Mucosa of gallbladder (tissue), 1 donor: ENCODE measurements around the gene TIMM44. TPM values are rescaled to one million over a fixed set of nuclear protein-coding genes. Genes with fewer than 3 reads are reported as not detected.
A peak's percentile ranks its signal among the peaks of the same experiment; 100 is the strongest.
"Not testable (repeated sequence)": the region's sequence is repeated elsewhere in the genome, so short reads cannot be mapped to it uniquely, and the experiment has no call there.

Experiments
- DNase-seq: peaks from one replicate; pipeline ENCODE4 v3.0.0-alpha.2; 2020; ENCODE audit warnings: low spot score
- total RNA-seq: library from RNA; stranded (reverse); gene quantifications from one replicate; pipeline ENCODE4 v1.2.1, GENCODE V29; 2021
- donor health status: DM: no; HTN: no; CAD: no.

TIMM44 gene
- total RNA-seq, 1 donor from 2014 or later: 46.2 TPM

DNA sequence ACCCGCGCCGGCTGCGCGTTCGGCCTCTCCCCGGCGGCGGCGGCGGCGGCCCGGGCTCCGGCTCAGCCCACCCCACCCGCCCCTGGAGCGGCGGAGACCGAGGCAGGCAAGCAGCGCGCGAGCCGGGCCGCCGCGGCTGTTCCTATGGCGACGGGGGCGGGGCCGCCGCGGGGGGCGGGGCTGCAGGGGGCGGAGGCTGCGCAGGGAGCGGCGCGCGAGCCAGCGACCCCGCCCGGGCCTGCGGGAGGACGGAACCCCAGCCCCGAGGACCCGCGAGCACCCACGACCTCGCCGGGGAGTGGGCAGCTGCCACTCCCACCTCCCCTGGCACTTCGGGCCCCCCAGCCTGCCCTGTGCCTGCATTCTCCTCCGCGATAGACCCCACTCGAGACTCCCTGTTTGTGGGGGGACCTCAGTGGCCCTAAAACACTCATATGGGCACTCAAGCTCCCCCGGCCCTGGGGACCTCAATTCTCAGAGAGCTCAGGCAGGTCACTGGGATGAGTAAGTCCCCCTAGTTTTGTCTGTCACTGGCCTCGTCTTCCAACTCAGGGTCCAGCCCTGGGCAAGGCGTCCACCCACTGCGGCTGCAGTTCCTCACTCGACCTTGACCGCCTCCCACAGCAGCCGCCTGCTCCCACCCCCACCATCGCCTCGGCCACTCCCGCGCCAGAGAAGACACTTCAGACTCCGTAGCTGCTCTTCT is 17.3 kb downstream of the TIMM44 start, which contains the start of gene CTXN1:
Gene CTXN1 (minus strand): TSS at position 115 of the 706 bp plus-strand sequence. CDS start 597 bp downstream, outside the sequence.
- peak; percentile 60 for DNase-seq

DNA sequence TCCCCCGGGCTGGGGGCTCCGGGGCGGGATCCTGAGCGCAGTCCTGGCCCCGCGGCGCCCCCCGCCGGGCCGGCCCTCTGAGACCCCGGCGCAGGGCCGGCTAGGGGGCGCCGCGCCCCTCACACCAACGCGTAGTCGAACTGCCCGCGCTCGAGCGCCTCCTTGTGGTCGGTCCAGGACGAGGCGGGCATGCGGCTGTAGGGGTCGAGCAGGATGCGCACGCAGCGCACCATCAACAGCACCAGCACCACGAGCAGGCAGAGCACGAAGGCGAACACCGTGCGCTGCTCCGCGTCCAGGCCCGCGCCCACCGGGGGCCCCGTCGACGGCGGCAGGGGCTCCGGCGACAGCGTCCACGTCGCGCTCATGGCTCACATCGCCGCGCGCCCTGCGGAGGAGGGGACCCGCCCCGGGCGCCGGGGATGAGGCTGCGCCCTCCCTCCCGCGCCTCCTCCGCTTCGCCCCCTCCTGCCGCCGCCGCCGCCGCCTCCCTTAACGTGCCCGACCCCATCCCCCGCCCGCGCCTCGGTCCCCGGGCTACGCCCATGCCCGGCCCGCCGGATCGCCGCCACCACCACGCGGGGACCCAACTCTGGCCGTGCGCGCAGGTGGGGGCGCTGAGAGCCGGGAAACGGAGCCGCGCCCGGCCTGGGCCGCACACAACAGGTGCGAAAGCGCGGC is 18.2 kb downstream of the TIMM44 start:
- DNase-seq: peak; percentile 53

DNA sequence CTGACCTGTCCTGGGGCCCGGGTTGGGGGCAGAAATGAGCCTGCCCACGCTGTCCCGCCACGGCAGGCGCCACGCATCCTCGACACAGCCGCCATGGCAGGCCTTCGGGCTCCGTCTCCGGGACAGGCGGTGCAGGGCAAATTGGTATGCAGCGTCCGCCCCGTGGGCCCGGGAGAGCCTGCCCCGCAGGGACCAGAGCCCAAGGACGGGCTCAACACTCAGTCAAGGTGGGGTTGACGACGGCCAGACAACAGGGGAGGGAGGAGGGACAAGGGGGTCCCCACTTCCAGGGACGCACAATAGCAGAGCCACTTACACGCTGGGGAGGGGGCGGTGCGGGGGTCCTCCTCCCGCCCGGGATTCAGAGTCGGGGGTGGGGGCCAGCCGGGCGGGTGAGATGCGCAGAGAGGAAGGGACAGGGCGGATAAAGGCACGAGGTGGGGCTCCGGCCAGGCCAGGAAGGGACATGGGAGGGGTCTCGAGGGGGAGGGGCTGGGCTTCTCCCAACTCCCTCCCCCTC is 18.8 kb downstream of the TIMM44 start:
- no peak for DNase-seq

DNA sequence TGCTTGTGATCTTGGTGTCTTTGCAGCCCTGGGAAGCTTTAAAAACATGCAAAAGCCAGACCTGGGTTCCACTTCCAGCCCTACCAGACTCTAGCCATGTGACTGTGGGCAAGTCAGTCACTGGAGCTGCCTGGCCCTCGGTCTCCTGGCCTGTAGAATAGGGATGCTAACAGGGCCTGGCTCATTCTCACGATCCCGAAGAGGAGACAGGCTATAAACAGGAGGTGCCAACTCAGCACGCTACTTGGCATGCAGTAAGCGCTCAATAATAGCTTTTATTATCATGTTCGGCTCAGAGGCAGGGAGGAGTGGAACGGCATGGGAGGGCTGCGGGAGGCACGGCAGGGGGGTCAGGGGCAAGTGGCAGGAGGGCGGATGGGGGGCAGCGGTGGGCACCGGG is 19.2 kb downstream of the TIMM44 start:
- no peak for DNase-seq

DNA sequence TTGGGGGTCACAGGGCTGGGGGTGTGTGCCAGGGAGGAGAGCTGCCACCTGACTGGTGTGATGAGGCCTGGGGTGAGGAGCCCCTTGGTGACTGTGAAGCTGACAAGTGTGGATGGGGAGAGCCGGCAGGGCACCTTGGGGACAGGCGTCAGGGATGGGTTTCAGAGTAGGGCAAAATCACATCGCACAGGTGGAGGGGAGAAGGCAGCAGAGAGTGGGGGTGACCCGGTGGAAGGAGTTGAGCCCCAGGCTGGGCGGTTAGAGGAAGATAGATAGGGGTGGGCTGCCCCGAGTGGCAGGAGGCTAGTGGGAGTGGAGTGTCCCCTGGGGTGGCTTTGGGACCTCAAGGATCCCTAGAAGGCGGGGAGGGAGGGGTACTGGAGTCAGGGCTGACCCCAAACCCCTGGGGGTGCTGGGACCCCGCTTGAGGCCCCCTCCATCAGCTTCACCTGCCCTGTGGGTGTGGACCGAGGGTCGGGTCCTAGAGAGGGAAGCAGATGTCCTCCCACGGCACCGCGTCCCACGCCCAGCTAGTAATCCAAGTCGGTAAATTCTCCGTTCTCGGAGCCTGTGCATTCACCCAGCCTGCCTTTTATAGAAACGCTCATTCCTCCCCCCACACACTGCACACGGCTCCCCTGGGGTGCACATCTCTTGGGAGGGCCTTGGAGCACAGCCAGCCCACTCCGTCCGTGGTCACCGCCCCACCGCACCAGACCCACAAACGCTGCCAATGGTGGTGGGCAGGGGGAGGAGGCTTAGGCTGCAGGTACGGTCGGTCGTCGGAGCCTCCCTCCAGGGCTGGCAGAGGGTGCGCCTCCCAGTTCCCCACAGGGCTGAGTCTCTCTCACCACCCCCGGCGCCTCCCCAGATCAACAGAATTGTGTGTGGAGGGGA is 19.9 kb downstream of the TIMM44 start:
- no peak for DNase-seq

DNA sequence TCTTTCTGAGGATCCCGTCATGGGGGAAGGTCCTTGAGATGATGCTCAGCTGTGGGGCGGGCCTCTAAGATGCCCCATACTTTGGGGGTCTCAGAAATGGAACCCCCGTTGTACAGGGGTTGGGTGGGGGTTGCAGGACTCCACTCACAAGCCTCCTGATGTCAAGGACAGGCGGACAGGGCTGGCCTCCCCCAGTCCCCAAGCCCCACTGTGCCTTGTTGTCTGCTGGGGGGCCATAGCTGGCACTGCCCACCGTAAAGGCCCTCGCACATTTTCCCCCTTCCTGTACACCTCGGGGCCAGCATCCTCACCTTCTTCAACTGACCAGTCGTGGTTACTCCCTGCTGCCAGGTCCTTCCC is 20.6 kb downstream of the TIMM44 start:
- no peak for DNase-seq

DNA sequence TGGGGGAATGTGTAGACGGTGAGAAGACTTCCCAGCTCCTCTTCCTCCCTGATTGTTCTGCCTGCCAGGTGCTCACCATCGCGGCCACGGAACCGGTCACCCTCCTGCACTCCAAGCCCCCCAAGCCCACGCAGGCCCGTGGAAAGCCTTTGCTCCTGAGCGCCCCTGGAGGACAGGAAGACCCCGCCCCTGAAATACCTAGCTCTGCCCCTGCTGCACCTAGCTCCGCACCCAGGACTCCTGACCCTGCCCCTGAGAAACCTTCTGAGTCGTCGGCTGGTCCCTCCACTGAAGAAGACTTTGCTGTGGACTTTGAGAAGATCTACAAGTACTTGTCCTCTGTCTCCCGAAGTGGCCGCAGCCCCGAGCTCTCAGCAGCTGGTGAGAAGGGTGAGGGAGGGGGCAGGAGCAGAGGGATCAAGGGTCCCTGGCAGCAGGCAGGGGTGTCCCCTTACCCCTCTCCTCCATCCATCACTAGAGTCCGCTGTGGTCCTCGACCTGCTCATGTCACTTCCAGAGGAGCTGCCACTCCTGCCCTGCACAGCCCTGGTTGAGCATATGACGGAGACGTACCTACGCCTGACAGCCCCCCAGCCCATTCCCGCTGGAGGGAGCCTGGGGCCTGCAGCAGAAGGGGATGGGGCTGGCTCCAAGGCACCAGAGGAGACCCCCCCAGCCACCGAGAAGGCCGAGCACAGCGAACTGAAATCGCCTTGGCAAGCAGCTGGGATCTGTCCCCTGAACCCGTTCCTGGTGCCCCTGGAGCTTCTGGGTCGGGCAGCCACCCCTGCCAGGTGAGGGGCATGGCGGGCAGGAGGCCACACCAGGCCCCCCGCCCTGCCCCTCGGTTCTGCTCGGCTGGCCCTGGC is 21.3 kb downstream of the TIMM44 start:
- DNase-seq: no peak

DNA sequence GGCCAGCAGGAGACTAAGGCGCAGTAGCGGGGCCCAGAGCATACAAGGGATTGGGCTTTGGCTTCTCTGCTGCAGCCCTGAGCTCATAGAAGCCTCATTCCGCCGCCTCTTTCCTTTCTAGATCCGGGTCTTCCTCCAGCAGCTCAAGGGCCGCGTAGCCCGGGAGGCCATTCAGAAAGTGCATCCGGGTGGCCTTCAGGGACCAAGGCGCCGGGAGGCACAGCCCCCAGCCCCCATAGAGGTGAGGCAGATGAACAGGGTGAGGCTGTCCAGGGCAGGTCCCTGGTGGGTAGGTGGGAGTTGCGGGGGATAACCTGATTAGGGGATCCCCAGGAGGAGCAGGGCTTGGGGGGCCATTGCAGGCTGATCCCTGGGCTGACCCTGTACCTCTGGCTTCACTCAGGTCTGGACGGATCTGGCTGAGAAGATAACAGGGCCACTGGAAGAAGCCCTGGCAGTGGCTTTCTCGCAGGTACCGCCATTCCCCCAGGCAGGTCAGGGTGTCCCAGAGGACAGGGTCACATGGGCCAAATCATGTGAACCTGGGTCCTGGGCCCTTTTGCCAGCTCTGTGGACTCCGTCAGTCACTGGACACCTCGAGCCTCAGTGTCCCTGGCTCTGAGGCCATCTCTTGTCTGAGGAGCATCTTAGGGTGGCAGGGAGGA is 22.0 kb downstream of the TIMM44 start:
- no peak for DNase-seq

DNA sequence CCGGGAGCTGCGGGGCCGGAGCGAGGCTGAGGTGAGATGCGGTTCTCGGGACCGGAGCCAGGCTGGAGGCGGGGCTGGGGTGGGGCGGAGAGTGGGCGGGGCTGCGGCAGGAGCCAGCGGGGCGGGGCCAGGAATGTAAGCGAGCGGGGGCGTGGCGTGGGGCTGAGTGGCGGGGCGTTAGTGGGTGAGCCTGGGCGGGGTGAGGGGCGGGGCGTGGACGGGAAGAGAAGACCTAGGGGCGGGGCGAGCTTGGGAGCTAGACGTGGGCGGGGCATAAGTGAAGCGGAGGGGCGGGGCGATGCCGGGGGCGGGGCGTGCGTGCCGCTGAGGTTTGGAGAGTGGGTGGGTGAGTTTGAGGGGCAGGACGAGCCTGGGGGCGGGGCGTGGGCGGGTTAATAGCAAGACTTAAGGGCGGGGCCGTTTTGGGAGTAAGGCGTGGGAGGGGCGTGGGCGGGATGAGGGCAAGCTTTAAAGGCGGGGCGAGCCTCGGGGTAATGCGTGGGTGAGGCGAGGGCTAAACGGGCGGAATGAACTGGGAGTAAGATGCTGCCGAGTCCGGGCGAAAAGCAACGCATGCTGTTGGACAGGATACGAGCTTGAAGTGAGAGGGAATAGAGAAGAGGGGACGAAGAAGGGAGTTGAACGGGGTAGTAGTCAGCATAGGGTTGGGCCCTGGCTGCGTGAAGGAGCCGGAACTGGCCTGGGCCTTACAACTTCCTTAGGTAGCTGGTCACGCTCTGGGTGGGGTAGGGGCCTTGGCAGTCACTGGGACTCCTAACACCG is 22.8 kb downstream of the TIMM44 start:
- peak; percentile 100 for DNase-seq

DNA sequence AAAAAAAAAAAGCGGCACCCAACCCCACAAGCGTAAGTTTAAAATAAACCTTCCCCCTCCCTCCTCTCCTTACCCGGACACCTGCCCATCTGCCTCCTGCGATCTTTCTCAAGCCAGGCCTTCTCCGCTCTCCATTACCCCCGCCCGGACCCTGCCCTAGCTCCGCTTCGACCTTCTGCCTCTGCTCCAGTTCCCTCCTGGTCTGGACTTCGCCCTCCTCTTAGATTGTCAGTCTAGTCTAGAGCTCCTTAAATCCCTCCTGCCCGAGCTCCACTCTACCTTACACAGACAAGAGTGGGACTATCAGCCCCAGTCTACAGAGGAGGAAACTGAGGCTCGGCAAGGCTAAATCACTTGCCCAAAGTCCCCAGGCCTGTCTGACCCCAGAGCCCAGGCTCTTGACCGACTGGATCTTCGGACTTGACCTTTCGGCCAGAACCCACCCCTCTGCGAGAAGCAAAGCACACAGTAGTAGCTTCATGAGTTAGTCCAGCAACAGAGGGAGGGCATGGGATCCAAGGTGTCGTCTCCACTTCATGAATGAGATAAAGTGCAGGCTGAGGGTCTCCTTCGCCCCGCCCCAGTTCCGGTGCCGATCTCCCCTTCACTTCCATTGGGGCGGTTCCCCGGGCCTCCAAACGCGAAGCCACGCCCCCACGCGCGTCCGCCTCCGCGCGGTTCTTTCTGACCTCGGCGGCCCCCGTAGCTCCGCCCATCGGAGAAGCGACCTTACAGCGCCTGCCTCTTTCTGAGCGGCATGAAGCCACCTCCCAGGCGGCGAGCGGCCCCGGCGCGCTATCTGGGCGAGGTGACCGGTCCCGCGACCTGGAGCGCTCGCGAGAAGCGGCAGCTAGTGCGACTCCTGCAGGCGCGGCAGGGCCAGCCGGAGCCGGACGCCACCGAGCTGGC is 23.6 kb downstream of the TIMM44 start, which contains the start of gene SNAPC2:
Gene SNAPC2 (plus strand): TSS at position 729 of the 909 bp plus-strand sequence. CDS start 29 bp downstream, at position 758.
- DNase-seq: peak; percentile 97

DNA sequence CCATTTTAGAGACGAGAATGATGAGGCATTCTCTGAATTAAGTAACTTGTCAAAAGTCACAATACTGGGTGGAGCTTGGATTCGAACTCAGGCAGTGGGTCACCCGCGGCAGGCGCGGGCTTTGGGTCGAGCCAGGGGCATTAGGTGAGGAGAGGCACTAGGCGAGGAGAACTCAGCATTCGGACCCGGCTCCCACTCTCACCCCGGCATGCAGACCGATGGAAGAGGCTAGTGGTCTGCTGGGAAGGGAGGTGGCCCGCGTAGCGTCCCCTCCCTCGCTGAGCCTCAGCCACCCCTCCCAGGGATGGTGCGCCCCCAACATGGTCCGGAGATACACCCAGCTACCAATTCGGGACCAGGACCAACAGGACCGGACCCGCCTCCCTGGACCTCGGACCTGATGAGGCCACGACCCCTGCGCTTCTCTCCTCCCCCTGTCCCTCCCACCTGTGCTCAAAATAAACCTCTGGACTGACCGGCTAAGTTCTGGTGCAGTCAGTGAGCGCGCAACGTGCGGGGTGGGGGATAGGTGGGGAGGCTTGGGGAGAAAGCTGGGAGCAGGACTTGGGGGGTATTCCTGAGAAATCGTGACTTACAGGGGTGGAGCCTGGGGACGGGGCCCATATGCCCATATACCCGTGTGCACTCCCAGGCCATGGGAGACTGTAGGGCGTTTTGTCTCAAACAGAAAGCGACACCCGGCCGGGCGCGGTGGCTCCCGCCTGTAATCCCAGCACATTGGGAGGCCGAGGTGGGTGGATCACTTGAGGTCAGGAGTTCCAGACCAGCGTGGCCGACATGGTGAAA is 24.6 kb downstream of the TIMM44 start:
- no peak for DNase-seq

DNA sequence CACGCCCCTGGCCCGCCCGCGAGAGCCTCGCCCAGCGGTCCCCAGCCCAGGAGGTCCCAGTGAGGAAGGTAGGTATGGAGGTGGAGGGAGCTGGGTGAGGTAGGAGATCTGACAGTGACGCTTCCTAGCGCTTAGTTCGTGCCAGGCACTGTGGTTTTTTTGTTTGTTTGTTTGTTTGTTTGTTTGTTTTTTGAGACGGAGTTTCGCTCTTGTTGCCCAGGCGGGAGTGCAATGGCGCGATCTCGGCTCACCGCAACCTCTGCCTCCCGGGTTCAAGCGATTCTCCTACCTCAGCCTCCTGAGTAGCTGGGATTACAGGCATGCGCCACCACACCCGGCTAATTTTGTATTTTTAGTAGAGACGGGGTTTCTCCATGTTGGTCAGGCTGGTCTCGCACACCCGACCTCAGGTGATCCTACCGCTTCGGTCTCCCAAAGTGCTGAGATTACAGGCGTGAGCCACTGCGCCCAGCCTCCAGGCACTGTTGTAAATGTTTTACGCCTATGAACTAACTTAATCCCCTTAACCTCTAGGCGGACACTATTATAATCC is 25.3 kb downstream of the TIMM44 start:
- not testable (repeated sequence) for DNase-seq

DNA sequence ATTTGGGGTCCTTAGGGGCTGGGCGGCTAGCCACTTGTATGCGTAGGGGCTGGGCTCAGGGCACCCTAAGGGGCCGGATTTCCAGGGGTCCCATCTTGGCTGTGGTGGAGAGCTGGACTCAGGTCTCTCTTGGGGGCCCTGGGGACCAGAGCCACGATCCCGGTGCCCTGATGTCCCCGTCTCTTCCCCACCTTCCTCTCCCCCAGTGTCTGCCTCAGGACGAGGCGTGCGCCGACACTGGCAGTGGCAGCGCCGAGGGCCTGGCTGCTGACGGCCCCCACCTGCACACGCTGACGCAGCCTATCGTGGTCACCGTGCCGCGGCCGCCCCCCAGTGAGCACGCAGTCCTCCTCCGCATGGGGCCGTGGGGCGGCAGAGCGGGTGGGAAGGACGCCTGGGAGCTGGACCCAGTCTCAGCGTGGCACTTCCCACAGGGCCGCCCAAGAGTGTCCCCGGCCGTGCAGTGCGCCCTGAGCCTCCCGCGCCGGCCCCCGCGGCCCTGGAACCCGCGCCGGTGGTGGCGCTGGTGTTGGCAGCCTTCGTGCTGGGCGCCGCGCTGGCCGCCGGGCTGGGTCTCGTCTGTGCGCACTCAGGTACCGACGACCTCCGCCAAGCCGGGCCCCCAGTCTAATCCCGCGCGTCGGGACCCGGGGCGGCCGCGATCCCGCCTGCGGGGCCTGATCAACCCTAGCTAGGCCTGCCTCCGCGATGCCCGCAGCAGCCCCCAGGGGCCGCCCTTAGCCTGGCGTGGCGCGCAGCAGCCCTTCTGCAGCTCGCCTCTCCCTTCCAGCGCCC is 26.0 kb downstream of the TIMM44 start:
- no peak for DNase-seq

DNA sequence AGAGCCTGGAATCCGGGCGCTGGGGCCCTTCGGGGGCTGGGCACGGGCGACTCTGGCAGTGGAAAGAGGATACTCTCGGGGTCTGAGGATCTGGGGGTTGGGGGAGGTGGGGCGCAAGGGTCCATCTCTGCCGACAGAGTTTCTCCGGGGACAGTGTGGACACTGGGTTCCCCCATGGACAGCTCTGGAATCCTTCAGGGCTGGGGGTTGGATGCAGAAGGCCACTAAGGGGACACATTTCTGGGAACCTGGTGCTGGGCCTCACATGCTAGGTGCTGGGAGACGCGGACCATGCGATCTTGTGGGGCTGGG is 26.6 kb downstream of the TIMM44 start:
- DNase-seq: no peak

DNA sequence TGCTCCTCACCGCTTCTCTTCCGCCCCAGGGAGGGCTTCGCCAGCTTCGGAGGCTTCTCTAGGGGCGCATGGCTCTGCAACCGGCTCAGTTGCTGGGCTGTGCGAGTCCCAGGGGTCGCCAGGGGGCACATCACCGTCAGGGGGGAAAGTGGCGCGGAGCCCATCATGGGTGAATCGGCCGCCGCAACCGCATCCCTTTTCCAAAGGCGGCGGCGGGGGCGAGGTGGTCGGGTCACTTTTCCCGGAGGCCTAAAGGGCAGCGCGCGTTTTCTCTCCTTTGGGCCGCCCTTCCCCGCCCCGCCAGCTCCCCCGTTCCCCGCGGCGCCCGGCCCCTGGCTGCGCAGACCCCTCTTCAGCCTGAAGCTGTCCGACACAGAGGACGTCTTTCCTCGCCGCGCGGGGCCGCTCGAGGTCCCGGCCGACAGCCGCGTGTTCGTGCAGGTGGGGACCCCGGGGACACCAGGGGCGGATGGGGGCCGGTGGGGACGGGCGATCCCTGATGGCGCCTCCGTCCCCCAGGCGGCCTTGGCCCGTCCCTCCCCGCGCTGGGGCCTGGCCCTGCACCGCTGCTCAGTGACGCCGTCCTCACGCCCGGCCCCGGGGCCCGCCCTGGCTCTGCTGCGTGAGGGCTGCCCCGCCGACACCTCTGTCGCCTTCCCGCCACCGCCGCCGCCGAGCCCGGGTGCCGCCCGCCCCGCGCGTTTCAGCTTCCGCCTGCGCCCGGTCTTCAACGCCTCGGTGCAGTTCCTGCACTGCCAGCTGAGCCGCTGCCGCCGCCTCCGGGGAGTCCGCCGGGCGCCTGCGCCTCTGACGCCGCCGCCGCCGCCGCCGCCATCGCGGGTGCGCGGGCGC is 27.1 kb downstream of the TIMM44 start:
- DNase-seq: no peak
